Measurements from ENCODE around the gene EYA4.

DNA sequence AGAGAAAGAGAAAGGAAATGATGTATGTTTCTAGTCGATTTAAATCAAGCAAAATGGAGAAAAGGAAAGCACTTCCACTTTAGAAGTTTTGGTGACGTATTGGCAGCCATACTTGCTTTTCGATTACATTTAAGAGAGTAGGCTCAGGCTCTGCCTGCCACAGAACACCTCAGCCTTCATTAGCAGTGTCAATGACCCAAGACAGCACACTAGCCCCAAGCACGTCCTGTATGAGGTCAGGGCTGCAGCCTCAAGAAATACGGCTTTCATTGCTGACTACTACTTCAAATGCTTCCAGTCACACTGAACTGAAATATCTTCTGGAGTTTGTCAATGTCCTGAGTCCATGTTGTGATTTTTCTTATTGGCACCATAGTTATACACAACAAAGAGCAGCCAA lies 285.3 kb downstream of the EYA4 start:
- TF ChIP-seq POLR2A (IDR thresholded peaks at IDR 0.05): no peak
- TF ChIP-seq, protein P1, sequence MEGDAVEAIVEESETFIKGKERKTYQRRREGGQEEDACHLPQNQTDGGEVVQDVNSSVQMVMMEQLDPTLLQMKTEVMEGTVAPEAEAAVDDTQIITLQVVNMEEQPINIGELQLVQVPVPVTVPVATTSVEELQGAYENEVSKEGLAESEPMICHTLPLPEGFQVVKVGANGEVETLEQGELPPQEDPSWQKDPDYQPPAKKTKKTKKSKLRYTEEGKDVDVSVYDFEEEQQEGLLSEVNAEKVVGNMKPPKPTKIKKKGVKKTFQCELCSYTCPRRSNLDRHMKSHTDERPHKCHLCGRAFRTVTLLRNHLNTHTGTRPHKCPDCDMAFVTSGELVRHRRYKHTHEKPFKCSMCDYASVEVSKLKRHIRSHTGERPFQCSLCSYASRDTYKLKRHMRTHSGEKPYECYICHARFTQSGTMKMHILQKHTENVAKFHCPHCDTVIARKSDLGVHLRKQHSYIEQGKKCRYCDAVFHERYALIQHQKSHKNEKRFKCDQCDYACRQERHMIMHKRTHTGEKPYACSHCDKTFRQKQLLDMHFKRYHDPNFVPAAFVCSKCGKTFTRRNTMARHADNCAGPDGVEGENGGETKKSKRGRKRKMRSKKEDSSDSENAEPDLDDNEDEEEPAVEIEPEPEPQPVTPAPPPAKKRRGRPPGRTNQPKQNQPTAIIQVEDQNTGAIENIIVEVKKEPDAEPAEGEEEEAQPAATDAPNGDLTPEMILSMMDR (IDR thresholded peaks at IDR 0.05): no peak
